GM18858 (cell line): Measurements from ENCODE around the gene LIN7B.
"Not testable (repeated sequence)": the region's sequence is repeated elsewhere in the genome, so short reads cannot be mapped to it uniquely, and the experiment has no call there.

ENCODE experiments used
- ATAC-seq: cut with Tn5 transposase; IDR thresholded peaks from one replicate; pipeline ENCODE4 v1.9.1; 2021; ENCODE audit not compliant: unreplicated experiment

Gene LIN7B

GRCh38 chr19:49118565-49119410, 4.6 kb downstream of the LIN7B start, which contains the start of gene C19orf73:
Gene C19orf73, minus strand, starts transcription at chr19:49119143. Its CDS starts 121 bp downstream, at chr19:49119022.
- peak; percentile 61 for ATAC-seq

DNA sequence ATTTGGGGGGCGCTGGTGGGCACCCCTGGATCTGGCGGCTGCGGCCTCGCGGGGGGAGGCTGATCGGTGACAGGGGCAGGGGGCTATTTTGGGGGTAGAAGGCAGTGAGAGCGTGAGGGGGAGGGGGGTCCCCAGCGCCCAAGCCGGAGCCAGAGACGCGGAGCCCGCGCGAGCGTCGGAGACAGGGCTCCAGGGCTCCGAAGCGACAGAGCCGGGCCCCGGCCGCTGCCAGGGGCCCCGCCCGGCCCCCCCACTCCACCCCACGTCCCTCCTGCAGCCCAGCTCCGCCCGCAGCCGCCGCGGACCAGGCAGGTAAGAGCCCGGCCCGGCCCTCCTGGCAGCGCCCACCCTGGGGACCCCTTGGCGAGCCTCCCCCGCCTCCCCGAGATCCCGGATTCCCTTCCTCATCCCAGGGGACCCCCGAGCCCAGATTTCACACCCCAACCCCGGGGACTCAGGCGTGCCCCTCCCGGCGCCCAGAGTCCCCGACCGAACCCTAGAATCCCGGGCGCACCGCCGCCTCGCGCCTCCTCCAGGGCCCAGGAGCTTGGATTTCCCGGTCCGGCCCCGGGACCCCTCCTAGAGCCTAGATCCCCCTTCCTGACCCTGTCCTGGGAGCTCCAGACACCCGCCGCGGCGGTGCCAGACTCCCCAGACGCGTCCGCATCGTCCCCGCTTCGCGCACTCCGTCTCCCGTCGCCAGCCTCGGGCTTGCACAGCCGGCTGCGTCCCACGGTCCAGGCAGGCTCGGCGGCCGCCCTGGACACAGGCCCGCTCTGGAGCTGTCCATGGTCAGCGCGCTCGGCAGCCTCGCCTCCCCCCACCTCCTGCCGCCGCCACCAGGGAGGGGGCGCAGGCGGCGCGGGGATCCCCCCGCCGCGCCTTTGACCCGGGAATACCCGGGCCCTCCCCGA, 5.5 kb downstream of the LIN7B start, which contains the start of gene PPFIA3:
Gene PPFIA3 (plus strand): TSS at position 134 of the 914 bp plus-strand sequence. CDS start 8,330 bp downstream, outside the sequence.
- no peak for ATAC-seq

GRCh38 chr19:49120325-49120683, 6.1 kb downstream of the LIN7B start:
- no peak for ATAC-seq

DNA sequence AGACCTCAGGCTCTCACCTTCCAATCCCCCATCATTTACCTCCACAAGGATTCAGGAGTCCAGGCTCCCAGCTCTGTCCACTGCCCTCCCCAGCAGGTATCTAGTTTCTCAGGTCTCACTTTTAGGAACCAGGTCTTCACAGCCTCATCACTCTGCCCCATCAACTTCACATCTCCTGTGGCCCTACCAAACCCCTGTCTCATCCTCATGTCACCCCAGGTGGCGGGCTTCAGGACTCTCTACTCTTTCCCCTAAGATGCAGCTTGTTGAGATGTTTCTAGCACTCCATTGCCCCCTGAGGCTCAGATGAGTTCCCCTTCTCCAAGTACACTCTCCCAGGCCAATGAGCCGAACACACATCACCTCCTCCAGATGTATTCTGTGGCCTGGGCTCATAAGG, 6.7 kb downstream of the LIN7B start:
- no peak for ATAC-seq

GRCh38 chr19:49121841-49122240, 7.7 kb downstream of the LIN7B start:
- not testable (repeated sequence) for ATAC-seq

DNA sequence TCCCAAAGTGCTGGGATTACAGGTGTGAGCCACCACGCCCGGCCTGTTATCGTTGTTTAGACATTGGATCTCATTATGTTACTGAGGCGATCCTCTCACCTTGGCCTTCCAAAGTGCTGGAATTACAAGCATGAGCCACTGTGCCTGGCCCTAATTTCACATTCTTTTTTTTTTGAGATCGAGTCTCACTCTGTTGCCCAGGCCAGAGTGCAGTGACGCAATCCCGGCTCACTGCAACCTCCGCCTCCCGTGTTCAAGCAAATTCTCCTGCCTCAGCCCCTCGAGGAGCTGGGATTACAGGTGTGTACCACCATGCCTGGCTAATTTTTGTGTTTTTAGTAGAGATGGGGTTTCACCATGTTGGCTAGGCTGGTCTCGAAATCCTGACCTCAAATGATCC, 9.1 kb downstream of the LIN7B start:
- ATAC-seq: not testable (repeated sequence)

DNA sequence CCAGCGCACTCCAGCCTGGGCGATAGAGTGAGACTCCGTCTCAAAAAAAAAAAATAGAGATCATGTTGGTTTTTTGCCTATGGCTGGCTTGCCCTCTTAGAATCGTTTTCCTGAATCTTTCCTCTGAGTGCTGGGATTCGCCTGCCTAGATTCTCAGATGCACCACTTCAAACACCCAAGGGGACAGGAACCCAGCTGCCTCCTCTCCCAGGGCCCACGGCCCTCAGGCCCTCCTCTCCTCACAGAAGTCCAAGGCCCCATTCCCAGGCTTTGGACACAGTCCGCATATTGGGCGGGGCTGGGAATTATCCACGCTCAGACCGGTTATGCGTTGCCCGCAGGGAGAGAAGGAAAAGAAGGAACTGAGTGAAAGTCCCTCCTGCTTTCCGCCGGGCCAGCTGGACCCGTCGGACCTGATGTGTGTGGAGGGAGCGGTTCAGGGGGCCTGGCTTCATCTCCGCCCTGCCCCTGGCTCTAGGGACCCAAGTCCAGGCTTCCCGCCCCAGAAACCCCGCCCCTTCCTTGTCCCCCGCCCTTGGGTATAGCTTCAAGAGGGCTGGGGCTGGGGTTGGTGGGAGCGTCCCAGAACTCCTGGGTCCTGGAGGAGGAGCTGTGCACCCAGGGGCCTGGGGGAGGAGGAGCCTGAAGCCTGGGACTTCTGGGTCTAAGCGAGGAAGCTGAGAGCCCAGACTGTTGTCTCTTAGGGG, 11.0 kb downstream of the LIN7B start:
- no peak for ATAC-seq

DNA sequence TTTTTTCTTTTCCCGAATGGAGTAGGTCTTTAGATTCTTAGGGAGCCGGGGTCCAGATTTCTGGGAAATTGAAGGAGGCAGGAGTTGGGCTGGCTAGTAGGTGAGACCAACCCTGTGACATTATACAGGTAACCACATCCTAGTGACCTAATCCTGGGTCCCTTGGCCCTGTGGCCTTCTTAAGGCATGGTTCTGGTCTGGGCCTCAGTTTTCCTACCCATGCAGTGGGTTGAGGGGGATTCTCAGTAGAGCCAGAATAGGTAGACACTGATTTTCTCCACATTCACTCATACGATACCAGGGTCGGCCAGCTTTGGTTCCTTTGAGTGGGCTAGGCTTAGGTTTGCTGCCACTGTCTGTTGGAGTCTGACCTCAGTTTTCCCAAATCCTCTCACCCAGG, 12.4 kb downstream of the LIN7B start:
- no peak for ATAC-seq

DNA sequence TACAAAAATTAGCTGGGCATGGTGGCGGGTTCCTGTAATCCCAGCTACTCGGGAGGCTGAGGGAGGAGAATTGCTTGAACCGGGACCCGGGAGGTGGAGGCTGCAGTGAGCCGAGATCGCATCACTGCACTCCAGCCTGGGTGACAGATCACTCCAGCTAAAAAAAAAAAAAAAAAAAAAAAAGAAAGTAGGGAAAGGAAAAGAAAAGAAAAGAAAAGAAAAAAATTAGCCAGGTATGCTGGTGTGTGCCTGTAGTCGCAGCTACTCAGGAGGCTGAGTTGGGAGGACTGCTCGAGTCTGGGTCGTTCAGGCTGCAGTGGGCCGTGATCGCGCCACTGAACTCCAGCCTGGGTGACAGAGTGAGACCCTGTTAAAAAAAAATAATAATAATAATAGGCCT, 13.1 kb downstream of the LIN7B start:
- not testable (repeated sequence) for ATAC-seq

DNA sequence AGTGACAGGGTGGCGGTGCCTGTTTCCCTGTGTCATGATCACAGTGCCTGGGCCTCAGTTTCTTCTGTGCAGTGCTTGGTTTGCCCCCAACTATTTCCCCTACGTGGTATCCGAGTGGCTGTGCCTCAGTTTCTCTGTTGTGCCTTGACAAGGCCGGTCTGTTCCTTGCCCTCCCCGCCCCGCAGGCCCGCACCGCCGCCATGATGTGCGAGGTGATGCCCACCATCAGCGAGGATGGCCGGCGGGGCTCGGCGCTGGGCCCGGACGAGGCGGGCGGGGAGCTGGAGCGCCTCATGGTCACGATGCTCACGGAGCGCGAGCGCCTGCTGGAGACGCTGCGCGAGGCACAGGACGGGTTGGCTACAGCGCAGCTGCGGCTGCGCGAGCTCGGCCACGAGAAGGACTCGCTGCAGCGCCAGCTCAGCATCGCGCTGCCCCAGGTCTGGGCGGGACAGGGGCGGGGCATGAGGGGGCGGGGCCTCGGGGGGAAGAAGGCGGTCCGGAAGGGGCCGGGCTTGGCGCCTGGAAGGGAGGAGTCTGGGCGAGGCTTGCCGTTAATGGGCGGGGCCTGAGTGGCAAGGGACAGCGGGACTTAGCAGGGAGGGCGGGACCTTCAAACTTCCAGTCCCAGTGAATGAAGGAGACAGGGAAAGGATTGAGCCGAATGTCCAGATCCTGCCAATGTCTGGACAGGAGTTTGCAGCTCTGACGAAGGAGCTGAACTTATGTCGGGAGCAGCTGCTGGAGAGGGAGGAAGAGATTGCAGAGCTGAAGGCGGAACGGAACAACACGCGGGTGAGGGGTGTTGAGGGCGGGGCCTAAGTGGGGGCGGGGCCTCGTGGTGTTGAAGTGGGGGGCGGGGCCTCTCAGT, 13.7 kb downstream of the LIN7B start:
- ATAC-seq: peak; percentile 63

GRCh38 chr19:49128545-49129237, 14.5 kb downstream of the LIN7B start:
- no peak for ATAC-seq

GRCh38 chr19:49129238-49129583, 15.0 kb downstream of the LIN7B start:
- no peak for ATAC-seq

DNA sequence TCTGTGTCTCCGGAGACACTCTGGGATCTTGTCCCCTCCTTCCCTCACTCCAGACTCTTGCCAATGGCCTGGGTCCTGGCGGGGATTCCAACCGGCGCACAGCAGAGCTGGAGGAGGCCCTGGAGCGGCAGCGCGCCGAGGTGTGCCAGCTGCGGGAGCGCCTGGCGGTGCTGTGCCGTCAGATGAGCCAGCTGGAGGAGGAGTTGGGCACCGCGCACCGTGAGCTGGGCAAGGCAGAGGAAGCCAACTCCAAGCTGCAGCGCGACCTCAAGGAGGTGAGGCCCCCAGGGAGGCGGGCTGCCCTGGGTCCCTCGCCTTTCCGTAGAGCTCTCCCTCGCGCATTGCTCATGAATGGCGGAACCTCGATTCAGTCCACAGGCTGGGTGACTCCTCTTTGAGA, 16.2 kb downstream of the LIN7B start:
- ATAC-seq: no peak

DNA sequence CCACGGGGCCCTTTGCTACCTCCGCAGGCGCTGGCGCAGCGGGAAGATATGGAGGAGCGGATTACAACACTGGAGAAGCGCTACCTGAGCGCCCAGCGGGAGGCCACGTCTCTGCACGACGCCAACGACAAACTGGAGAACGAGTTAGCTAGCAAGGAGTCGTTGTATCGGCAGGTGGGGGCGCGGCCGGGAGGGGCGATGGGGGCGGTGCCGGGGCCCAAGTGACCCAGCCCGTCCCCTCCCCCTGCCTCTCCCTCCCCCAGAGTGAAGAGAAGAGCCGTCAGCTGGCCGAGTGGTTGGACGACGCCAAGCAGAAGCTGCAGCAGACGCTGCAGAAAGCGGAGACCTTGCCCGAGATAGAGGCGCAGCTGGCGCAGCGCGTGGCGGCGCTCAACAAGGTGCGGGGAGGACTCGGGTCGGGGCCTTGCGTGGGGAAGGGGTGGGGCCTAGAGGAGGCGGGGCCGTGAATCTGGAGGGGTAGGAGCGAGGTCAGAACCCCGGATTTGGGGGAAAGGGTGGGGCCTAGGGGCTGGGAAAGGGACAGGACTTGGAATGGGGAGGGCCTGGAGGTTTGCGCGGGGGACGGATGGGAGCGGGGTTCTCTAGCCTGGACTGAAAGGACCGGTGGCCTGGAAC, 18.9 kb downstream of the LIN7B start:
- no peak for ATAC-seq

DNA sequence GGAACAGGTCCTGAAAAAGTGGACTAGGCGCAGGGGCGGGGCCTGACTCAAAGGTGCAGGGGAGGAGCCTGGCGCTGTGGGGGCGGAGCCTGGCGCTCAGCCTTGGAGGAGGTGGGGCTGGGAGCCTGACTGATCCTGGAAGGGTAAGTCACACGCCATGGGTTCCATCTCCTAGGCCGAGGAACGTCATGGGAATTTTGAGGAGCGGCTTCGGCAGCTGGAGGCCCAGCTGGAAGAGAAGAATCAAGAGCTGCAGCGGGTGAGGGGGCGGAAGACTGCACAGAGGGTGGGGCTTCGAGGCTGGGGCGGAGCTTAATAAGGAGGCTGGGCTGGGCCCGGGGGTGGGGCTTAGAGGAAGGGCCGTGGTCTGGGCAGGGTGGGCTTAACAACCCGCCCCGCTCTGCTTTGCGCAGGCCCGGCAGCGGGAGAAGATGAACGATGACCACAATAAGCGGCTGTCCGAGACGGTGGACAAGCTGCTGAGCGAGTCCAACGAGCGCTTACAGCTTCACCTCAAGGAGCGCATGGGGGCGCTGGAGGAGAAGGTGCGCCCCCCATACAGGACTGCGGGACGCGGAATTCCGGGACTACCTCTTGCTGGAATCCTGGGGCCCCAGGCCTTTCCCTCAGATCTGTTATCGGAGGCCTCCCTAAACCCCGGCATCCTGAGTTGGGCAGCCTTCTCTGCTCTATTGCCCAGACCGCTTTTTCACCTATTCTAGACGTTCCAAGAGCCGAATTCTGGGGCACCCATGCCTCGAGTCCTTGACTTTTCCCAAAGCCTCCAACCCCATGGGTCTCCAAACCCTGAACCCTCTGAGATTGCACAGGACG, 19.7 kb downstream of the LIN7B start:
- ATAC-seq: no peak

DNA sequence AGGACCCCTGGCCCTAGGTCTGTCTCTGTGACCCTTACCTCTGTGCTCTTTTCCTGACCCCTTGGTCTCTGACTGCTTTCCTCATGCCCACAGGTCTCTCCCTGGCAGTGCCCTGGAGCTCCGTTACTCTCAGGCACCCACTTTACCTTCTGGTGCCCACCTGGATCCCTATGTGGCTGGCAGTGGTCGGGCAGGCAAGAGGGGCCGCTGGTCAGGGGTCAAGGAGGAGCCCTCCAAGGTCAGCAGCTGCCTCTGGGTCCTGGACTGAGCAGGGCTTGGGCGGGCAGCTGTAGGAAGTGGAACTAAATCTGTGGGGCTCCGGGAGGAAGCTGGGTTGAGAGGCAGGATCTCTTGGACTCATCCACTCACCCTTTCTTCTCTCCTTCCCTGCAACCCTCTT, 21.5 kb downstream of the LIN7B start:
- no peak for ATAC-seq

DNA sequence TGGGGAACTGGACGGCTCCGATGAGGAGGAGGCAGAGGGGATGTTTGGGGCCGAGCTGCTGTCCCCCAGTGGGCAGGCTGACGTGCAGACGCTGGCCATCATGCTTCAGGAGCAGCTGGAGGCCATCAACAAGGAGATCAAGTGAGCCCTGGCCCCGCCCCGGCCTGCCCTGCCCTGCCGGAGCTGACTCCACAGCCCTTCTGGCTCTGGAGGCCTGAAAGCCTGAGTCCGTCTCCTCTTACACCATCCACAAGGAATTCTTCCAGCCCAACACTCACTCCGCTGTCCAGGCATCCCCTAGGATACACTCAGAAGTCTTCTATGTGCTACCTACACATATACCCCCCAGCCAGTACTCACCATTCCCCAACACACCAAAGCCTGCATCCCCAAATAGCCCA, 22.6 kb downstream of the LIN7B start:
- no peak for ATAC-seq

- ATAC-seq: no peak
Observed at GRCh38 chr19:49140951-49141350, 26.8 kb downstream of the LIN7B start.
